Epithelial cell of esophagus (primary cell): ENCODE measurements around the gene CD53.
"Not testable (repeated sequence)": the region's sequence is repeated elsewhere in the genome, so short reads cannot be mapped to it uniquely, and the experiment has no call there.

Source experiments
- DNase-seq: peaks from one replicate; pipeline ENCODE4 v3.0.0; 2010; ENCODE audit warnings: low read depth
- H3K4me3 ChIP-seq: 2 replicates; pipeline ENCODE4 v1.5.1; 2011; ENCODE audit warnings: mild to moderate bottlenecking, low read length, control low read depth
- CTCF ChIP-seq: IDR thresholded peaks from 2 replicates; pipeline ENCODE4 v1.5.1; 2011; ENCODE audit warnings: low read depth, mild to moderate bottlenecking, low read length, control low read depth, inconsistent platforms; ENCODE audit not compliant: insufficient read depth; ENCODE audit errors: missing control alignments

The CD53 gene

GRCh38 chr1:110916669-110917306, 43.8 kb downstream of the CD53 start:
- no peak for TF ChIP-seq CTCF
- DNase-seq: peak; percentile 79
- H3K4me3 ChIP-seq: no peak overlapping the region

GRCh38 chr1:110918016-110918415, 45.1 kb downstream of the CD53 start:
- no peak overlapping the region for H3K4me3 ChIP-seq
- TF ChIP-seq CTCF: no peak
- no peak for DNase-seq

DNA sequence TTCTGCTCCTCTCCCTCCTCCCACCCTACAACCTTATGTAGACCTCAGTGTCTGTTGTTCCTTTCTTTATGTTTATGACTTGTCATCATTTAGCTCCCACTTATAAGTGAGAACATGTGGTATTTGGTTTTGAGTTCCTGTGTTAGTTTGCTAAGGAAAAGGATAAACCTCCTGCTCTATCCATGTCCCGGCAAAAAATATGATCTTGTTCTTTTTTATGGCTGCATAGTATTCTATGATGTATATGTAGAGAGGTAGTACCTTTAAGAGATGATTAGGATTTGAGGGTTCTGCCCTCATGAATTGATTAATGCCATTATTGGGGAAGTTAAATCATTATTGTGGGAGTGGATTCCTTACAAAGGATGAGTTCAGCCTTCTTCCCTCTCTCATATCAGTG, 49.0 kb downstream of the CD53 start:
- no peak for DNase-seq
- no peak for TF ChIP-seq CTCF
- no peak overlapping the region for H3K4me3 ChIP-seq

- peak; percentile 46 for DNase-seq
- no peak overlapping the region for H3K4me3 ChIP-seq
- TF ChIP-seq CTCF: no peak
These were observed 54.6 kb downstream of the CD53 start for GRCh38 chr1:110927484-110928075.

GRCh38 chr1:110928191-110928590, 55.2 kb downstream of the CD53 start:
- no peak for TF ChIP-seq CTCF
- no peak for DNase-seq
- no peak overlapping the region for H3K4me3 ChIP-seq

DNA sequence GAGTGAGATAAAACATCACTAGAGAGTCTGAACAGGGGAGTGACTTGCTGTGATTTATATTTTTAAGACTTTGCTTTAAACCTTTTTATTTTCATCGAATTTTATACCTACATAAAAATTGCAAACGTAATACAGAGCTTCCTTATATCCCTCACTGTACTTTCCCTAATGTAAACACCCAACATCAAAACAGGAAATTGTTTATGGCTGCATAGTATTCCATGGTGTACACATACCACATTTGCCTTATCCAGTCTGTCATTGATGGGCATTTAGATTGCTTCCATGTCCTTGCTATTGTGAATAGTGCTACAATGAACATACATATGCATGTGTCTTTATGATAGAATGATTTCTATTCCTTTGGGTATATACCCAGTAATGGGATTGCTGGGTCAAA, 56.0 kb downstream of the CD53 start:
- no peak for TF ChIP-seq CTCF
- no peak for DNase-seq
- no peak overlapping the region for H3K4me3 ChIP-seq

DNA sequence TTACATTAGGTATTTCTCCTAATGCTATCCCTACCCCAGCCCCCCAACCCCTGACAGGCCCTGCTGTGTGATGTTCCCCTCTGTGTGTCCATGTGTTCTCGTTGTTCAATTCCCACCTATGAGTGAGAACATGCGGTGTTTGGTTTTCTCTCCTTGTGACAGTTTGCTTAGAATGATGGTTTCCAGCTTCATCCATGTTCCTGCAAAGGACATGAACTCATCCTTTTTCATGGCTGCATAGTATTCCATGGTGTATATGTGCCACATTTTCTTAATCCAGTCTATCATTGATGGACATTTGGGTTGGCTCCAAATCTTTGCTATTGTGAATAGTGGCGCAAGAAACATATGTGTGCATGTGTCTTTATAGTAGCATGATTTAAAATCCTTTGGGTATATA, 58.1 kb downstream of the CD53 start:
- not testable (repeated sequence) for H3K4me3 ChIP-seq, DNase-seq
